Osteocyte (in vitro differentiated cells): ENCODE data around the gene NHSL1. TPM values are rescaled to one million over a fixed set of nuclear protein-coding genes. Genes with fewer than 3 reads are reported as not detected.
A peak's percentile ranks its signal among the peaks of the same experiment; 100 is the strongest.

Source experiments
- DNase-seq: peaks from one replicate; pipeline ENCODE4 v3.0.0; 2021; ENCODE audit warnings: mixed read lengths; ENCODE audit not compliant: unreplicated experiment; ENCODE audit errors: extremely low spot score
- H3K27ac Mint-ChIP-seq: one replicate; pipeline ENCODE4 v1.8.0; 2021; ENCODE audit warnings: mild to moderate bottlenecking, mixed read lengths; ENCODE audit not compliant: unreplicated experiment
- H3K27me3 Mint-ChIP-seq: one replicate; pipeline ENCODE4 v1.8.0; 2021; ENCODE audit warnings: mixed read lengths; ENCODE audit not compliant: unreplicated experiment
- H3K36me3 Mint-ChIP-seq: one replicate; pipeline ENCODE4 v1.8.0; 2021; ENCODE audit warnings: mixed read lengths; ENCODE audit not compliant: unreplicated experiment
- H3K4me1 Mint-ChIP-seq: one replicate; pipeline ENCODE4 v1.8.0; 2021; ENCODE audit warnings: mixed read lengths; ENCODE audit not compliant: unreplicated experiment
- H3K4me3 Mint-ChIP-seq: one replicate; pipeline ENCODE4 v1.8.0; 2021; ENCODE audit warnings: mild to moderate bottlenecking, moderate library complexity, mixed read lengths; ENCODE audit not compliant: unreplicated experiment
- H3K9me3 Mint-ChIP-seq: one replicate; pipeline ENCODE4 v1.8.0; 2021; ENCODE audit warnings: mixed read lengths; ENCODE audit not compliant: unreplicated experiment
- CTCF ChIP-seq: fragments of 200-600 bp; sonication (generic); IDR thresholded peaks from 2 replicates; pipeline ENCODE4 v1.5.0; 2021; ENCODE audit warnings: antibody characterized with exemption, mild to moderate bottlenecking, moderate library complexity
- total RNA-seq: library from RNA; stranded (reverse); gene quantifications from 2 replicates; pipeline ENCODE4 v1.2.1, GENCODE V29; 2021

NHSL1 gene
- total RNA-seq, 1 donor from 2014 or later: 21.2 TPM

- Mint-ChIP-seq H3K27ac (peak overlapping the region; percentile 58), H3K4me1 (peaks cover 12% of the 10 kb centered on the region), H3K4me3 (no peak overlapping the region), H3K9me3 (no peaks in the 10 kb centered on the region), H3K36me3 (peaks cover 18% of the 10 kb centered on the region), H3K27me3 (no peaks in the 10 kb centered on the region)
- no peak for DNase-seq
- no peak for TF ChIP-seq CTCF
Observed at GRCh38 chr6:138465007-138465645, 34.2 kb downstream of the NHSL1 start.

- TF ChIP-seq CTCF: no peak
- Mint-ChIP-seq H3K27ac (no peak overlapping the region), H3K27me3 (no peaks in the 10 kb centered on the region), H3K36me3 (peaks cover 19% of the 10 kb centered on the region), H3K9me3 (no peaks in the 10 kb centered on the region), H3K4me1 (peaks cover 12% of the 10 kb centered on the region), H3K4me3 (no peak overlapping the region)
- DNase-seq: no peak
Observed at GRCh38 chr6:138464085-138464484, 35.2 kb downstream of the NHSL1 start.

GRCh38 chr6:138461647-138462046 is 37.6 kb downstream of the NHSL1 start:
- Mint-ChIP-seq H3K36me3 (peaks cover 23% of the 10 kb centered on the region), H3K4me3 (no peak overlapping the region), H3K4me1 (peaks cover 7% of the 10 kb centered on the region), H3K27ac (no peak overlapping the region), H3K9me3 (no peaks in the 10 kb centered on the region), H3K27me3 (no peaks in the 10 kb centered on the region)
- no peak for DNase-seq
- TF ChIP-seq CTCF: no peak

- H3K36me3 Mint-ChIP-seq: peaks cover 12% of the 10 kb centered on the region
- no peak overlapping the region for H3K27ac Mint-ChIP-seq
- TF ChIP-seq CTCF: no peak
- H3K9me3 Mint-ChIP-seq: no peaks in the 10 kb centered on the region
- H3K4me3 Mint-ChIP-seq: no peak overlapping the region
- peaks cover 2% of the 10 kb centered on the region for H3K4me1 Mint-ChIP-seq
- no peak for DNase-seq
- no peaks in the 10 kb centered on the region for H3K27me3 Mint-ChIP-seq
Observed at GRCh38 chr6:138456401-138456790, 42.9 kb downstream of the NHSL1 start.

GRCh38 chr6:138455746-138456400 is 43.4 kb downstream of the NHSL1 start:
- no peak overlapping the region for H3K4me3 Mint-ChIP-seq
- H3K4me1 Mint-ChIP-seq: peaks cover 2% of the 10 kb centered on the region
- H3K9me3 Mint-ChIP-seq: no peaks in the 10 kb centered on the region
- no peak for DNase-seq
- TF ChIP-seq CTCF: no peak
- no peaks in the 10 kb centered on the region for H3K27me3 Mint-ChIP-seq
- H3K36me3 Mint-ChIP-seq: peaks cover 8% of the 10 kb centered on the region
- H3K27ac Mint-ChIP-seq: no peak overlapping the region
